GM18873 (cell line): ENCODE measurements around the gene IP6K3.

Experiments
- ATAC-seq: cut with Tn5 transposase; IDR thresholded peaks from one replicate; pipeline ENCODE4 v1.9.1; 2021; ENCODE audit warnings: mild to moderate bottlenecking, moderate library complexity, moderate number of reproducible peaks; ENCODE audit not compliant: unreplicated experiment, low FRiP score

Gene IP6K3

GRCh38 chr6:33709605-33710295 lies 37.0 kb downstream of the IP6K3 start:
- no peak for ATAC-seq

- ATAC-seq: no peak
These were observed 38.0 kb downstream of the IP6K3 start for GRCh38 chr6:33708516-33709204.

DNA sequence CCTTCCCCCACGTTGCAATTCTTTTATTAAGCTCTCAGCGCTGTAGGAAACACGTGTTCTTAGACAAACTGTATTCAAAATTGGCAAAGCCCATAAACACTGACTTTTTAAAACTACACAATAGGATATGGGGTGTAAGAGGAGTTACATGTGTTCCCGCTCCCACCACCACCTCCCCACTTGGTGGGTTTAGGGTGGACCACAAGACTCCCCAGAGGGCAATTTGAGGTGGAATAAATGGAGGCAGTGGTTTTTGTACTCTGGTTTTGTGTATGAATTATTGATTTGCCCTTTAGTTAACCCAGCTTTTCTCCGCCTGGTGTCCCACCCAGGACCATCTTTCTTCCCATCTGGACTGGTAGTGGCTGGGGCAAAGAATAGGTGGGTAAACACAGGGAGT lies 38.9 kb downstream of the IP6K3 start:
- no peak for ATAC-seq

DNA sequence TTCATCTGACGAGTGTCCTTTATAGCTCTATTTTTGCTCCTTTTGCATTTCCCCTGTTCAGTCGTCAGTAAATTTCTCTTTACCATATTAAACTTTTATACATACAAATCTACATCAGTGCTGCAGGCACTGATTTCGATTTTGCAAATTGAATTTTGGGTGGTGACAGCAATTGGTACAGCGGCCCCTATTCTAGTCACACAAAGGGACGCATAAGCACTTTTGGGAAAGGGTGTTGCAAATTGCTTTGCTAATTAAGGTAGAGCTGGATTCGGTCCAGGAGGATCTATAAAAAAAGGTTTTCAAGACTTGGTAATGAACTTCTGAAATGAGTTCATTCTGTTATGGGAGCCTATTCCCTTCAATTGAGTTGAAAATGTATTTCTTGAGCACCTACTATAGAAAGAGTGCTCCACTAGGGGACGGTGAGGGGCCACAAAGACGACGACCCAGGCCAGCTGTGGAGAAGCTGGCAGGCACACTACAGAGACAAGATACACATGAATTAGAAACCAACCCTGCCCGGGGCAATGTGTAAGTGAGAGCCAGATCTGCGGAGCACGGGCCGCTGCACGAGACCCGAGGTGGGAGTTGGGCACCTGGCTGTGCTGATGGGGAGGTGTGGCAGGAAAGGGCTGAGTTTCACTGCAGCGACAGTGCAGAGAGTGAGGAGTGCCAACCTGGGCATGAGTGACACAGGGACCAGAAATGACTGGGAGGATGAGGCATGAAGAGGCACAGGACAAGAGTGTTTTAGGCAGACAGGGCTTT lies 40.6 kb downstream of the IP6K3 start:
- no peak for ATAC-seq

- no peak for ATAC-seq
These were observed 41.3 kb downstream of the IP6K3 start for GRCh38 chr6:33705268-33705885.

DNA sequence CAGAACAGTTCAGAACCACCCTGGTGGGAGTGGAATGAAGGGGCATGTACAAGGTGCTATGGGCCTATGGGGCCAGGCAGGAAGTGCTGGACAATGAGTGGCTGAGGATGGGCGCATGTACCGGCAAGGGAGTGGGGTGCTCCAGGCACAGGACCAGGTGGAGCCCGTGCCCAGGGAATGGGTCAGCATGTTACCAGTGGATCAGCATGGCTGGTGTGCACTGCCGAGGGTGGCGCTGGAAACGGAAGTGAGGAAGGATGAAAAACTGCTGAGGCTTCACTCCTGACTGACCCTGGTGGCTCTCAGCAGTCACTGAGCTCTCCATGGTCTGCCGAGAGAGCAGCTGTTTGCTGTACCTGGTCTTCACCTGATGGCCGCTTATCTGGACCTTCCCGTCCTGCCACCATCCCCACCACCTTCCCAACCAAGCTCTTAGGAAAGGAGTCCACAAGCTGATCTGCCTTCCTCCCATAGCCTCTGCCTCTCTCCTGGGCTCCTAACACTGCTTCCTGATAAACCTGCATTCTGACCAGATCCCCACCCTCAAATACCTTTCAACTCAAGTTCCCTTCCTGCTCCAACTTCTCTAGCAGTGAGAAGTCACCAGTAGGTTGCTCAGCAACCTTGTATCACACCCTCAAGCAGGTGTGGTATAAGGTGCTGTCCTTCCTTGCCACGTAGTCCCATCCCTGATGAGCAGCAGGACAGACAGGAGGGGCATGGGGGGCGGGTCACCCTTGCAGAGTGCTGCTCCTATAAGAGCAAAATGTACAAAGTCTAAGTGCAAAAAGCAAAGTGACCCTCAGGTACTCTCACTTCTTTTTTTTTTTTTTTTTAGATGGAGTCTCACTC lies 42.3 kb downstream of the IP6K3 start:
- no peak for ATAC-seq

DNA sequence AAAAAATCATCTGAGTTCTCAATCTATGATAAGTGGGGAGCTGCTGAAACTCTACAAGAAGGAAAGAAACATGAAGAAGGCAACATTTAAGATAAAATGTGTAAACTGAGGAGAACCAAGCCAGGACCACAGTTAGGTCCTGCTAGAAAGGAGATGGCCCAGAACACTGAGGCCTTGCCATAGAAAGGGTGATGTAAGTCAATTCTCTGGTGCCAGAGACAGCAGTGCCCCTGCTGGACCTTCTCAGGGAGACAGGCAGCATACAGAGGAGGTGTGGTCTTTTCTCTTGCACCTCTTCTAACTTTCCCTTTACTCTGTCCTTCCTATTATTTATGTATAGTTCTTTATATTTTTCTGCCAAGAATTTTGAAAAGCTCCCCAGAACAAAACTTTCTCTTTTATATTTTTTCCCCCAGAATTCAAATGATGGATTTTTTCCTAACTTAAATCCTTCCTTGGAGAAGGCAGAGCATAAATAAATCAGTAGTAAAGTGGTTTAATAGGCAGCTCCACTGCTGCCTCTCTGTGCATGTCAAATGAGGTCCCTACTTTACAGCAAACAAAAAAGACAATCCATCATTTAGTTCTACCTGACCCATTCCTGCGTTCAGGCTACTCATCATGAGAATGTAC lies 44.2 kb downstream of the IP6K3 start:
- ATAC-seq: no peak

DNA sequence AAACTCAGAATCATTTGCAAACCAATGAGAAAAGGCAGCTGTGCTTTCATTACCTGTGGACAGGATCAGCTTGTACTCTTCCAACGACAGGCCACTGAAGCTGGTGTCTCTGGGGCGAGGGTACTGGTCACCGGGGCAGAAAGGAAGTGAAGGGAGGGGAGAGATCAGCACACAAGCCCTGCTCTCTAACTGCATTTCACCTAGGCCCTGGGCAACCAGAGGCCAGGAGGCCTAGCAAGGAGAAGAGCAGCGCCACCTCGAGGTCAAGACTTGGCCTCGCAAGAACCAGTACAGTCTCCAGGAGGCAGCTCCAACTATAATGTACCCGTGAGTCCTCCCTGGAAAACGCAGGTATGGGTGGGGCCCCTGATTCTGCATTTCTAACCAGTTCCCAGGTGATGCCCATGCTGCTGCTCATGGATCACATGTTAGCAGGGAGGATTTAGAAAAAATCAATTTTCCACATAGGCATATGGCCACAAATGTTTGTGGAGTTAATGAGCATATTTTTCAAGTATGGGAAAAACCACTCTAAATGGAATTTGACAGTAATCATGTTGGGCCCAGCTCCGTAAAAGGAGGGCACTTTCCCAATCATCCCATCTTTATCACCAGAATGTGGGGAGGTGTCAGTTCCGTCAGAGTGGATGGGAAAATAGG lies 46.2 kb downstream of the IP6K3 start:
- ATAC-seq: no peak

DNA sequence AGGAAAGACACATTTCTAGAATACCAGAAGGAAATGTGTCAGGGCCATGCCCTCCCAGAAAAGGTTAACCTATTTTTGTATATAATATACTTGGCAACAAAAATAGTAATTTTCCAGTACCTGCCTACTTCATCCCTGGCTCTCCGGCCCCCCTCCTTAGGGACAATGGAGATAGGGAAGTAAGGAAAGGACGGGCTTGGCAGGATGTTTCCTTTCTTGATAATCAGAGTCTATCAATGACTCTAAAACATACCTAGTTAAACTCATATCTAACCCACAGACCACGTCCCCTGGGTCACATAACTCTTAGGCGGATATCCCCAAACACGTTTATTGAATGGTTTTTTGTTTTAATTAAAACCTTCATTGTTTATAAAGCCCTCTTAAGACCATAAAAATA lies 47.0 kb downstream of the IP6K3 start:
- ATAC-seq: no peak

DNA sequence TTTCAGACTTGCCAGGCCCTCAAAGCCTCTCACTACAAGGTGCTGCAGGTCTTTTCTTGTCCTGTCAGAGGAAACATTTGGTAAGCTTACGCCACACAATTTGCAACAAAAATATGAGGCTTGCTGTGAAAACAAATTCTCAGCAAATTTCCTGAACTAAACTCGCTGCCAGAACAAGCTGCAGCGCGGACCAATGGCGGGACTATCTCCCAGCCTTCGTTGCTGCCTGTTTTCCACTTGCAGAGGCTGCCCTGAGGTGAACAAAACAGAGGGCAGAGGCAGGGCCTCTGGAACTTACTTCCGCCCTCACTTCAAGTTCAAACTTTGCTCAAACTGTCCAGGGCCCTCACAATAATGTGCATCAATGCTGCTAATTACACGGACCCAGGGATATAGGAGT lies 47.6 kb downstream of the IP6K3 start:
- no peak for ATAC-seq

DNA sequence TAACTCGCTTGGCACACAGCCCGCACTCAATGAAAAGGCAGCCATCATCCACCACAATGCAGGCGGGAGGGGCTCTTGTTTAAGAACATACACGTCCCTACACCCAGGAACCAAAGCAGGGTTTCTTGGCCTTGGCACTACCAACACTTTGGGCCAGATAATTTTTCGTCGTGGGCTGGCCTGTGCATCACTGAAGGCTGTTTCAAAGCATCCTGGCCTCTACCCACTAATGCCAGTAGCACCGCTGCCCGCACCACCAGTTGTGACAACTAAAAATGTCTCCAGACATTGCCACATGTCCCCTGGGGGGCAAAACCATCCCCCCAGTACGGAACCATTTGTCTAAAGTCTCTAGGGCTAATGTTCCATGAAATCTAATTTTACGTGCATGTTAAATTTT lies 48.2 kb downstream of the IP6K3 start:
- no peak for ATAC-seq

DNA sequence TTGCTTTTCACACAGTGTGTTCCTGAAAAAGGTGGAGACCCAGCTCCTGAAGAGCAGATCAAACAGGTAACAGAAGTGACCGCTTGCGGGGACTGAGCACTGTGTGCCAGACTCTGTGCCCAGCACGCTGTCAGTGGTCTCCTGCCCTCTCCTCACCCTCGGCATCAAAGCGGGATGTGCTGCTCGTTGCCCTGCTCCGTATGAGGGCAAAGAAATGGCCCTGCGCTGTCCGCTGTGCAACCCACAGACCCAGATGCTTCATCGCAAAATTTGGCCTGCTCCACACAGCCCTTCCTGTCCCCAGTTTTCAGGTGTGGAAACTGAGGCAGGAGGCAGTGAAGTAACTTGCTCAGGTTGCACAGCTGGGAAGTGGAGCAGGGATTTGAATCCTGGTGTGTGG lies 48.9 kb downstream of the IP6K3 start:
- no peak for ATAC-seq

- ATAC-seq: no peak
These were observed 49.9 kb downstream of the IP6K3 start for GRCh38 chr6:33696548-33697518.

- ATAC-seq: no peak
These were observed 50.6 kb downstream of the IP6K3 start for GRCh38 chr6:33696076-33696475.

GRCh38 chr6:33695451-33695887 lies 51.2 kb downstream of the IP6K3 start:
- ATAC-seq: no peak

- ATAC-seq: no peak
These were observed 51.7 kb downstream of the IP6K3 start for GRCh38 chr6:33694977-33695376.

DNA sequence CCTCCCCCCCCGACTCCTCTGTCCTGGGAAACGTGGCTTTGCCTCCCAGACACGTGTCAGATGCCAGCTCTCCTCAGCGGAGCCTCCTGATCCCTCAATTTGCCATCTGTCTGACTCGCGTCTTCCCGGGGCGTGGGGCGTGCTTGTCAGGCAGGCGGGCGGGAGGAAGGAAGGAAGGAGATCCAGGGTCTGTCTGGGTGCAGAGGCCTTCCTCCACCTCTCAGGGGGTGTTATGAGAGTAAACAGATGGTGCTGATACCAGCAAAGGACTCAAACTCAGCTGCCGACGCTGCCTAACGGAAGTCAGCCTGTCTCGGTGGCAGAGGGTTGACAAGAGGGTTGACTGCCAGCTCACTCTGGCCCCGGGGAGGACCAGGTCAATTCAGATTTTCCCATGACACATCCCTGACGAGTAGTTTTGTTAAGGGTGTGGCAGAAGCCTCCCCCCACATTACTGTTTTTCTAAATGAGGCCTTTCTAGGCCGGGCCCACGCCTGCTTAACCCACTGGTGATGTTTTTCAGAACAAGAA lies 52.2 kb downstream of the IP6K3 start:
- ATAC-seq: no peak
